HepG2 (cell line): ENCODE results near the gene THADA.

ENCODE experiments used
- KLF9 ChIP-seq: IDR thresholded peaks from 2 replicates; pipeline ENCODE4 v1.6.1; 2016; ENCODE audit warnings: low read depth
- POLR2A ChIP-seq, 2 experiments: IDR thresholded peaks; 2 replicates each; pipeline ENCODE4 v1.6.1; 2011; ENCODE audit warnings: low read depth in 2 of 2, low read length in 2 of 2, mild to moderate bottlenecking in 1 of 2, moderate library complexity in 1 of 2; ENCODE audit not compliant: insufficient read depth in 1 of 2
- POLR2G ChIP-seq: fragments of 200-400 bp; formaldehyde crosslinking; IDR thresholded peaks from 2 replicates; pipeline ENCODE4 v1.6.1; 2018; ENCODE audit warnings: mild to moderate bottlenecking, low read depth, low read length, moderate library complexity
- ZBTB7B ChIP-seq: sonication (generic); formaldehyde crosslinking; IDR thresholded peaks from 2 replicates; pipeline ENCODE4 v1.4.0; 2020; ENCODE audit warnings: missing genetic modification reagents
- ZNF777 ChIP-seq: sonication (generic); formaldehyde crosslinking; IDR thresholded peaks from 2 replicates; pipeline ENCODE4 v1.4.0; 2020; ENCODE audit warnings: missing genetic modification reagents
- TF ChIP-seq, protein P1 (sequence below): sonication (generic); formaldehyde crosslinking; IDR thresholded peaks from 2 replicates; pipeline ENCODE4 v1.5.0; 2020; ENCODE audit warnings: mild to moderate bottlenecking, missing genetic modification reagents, moderate library complexity

DNA sequence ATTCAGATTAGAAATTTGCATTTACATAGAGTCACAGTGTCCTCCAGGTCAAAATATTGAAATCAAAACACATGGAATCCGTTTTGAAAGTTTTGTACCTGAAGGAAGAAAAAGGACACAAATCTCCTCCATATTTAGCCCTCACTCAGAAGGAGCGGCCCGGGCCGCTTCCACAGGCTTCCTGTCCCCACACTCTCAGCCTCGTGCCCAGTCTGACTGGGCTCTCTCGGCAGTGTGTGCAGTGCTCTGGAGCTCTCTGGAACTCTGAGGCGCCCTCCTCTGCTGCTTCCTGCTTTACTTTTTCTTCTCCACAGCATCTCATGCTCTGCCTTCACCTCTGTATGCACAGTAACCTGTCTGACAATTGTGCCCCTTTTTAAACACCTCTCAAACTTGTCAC is 347.2 kb downstream of the THADA start:
- no peak for TF ChIP-seq KLF9 (CRISPR knock-in tag)
- TF ChIP-seq, protein P1, sequence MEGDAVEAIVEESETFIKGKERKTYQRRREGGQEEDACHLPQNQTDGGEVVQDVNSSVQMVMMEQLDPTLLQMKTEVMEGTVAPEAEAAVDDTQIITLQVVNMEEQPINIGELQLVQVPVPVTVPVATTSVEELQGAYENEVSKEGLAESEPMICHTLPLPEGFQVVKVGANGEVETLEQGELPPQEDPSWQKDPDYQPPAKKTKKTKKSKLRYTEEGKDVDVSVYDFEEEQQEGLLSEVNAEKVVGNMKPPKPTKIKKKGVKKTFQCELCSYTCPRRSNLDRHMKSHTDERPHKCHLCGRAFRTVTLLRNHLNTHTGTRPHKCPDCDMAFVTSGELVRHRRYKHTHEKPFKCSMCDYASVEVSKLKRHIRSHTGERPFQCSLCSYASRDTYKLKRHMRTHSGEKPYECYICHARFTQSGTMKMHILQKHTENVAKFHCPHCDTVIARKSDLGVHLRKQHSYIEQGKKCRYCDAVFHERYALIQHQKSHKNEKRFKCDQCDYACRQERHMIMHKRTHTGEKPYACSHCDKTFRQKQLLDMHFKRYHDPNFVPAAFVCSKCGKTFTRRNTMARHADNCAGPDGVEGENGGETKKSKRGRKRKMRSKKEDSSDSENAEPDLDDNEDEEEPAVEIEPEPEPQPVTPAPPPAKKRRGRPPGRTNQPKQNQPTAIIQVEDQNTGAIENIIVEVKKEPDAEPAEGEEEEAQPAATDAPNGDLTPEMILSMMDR (CRISPR knock-in tag): no peak
- TF ChIP-seq POLR2A (IDR thresholded peaks at IDR 0.05; ENCODE audit: insufficient read depth in 1 of 2, low read depth in 2 of 2, low read length in 2 of 2): no peak
- TF ChIP-seq ZBTB7B: no peak
- TF ChIP-seq ZNF777 (CRISPR knock-in tag): no peak
- no peak for TF ChIP-seq POLR2G
